Sigmoid colon (tissue), 4 donors: Measurements from ENCODE around the gene RASA4.
"Not testable (repeated sequence)": the region's sequence is repeated elsewhere in the genome, so short reads cannot be mapped to it uniquely, and the experiment has no call there.

Source experiments
- POLR2AphosphoS5 ChIP-seq, 4 donors: sonication (generic); formaldehyde crosslinking; IDR thresholded peaks; one replicate each; pipeline ENCODE4 v1.6.1; 2017; ENCODE audit warnings: antibody characterized with exemption in 4 of 4
- TF ChIP-seq, protein P1 (sequence below), 4 experiments: fragments of 450-650 bp in 3 of 4; fragments of 200-600 bp in 1 of 4; IDR thresholded peaks; one replicate each; pipeline ENCODE4 v1.5.1; 2016 to 2019; ENCODE audit warnings: antibody characterized with exemption in 4 of 4, mild to moderate bottlenecking in 3 of 4, moderate library complexity in 2 of 4

DNA sequence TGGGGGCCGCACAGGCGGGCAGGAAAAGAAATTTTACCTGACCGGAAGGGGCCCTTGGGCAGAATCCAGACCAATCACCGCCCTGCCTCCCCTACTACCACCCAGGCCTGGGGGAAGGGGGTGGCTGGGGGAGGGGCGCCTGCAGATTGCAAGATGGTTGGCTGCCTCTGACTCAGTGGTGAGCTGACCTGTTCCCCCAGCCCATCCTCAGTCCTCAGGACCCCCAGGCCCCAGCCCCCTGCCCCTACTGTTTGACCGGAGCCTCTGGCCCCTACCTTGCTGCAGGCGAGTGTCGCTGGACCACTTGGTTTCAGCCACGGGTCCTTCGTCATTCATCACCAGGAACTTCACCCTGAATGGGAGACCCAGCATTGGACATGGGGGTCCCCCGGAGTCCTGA lies 22.3 kb upstream of the RASA4 start:
- not testable (repeated sequence) for TF ChIP-seq POLR2AphosphoS5 (IDR thresholded peaks at IDR 0.05)
- TF ChIP-seq, protein P1, sequence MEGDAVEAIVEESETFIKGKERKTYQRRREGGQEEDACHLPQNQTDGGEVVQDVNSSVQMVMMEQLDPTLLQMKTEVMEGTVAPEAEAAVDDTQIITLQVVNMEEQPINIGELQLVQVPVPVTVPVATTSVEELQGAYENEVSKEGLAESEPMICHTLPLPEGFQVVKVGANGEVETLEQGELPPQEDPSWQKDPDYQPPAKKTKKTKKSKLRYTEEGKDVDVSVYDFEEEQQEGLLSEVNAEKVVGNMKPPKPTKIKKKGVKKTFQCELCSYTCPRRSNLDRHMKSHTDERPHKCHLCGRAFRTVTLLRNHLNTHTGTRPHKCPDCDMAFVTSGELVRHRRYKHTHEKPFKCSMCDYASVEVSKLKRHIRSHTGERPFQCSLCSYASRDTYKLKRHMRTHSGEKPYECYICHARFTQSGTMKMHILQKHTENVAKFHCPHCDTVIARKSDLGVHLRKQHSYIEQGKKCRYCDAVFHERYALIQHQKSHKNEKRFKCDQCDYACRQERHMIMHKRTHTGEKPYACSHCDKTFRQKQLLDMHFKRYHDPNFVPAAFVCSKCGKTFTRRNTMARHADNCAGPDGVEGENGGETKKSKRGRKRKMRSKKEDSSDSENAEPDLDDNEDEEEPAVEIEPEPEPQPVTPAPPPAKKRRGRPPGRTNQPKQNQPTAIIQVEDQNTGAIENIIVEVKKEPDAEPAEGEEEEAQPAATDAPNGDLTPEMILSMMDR (IDR thresholded peaks at IDR 0.05): not testable (repeated sequence)
